BE2C (cell line): Measurements from ENCODE around the gene PSTPIP1. TPM values are rescaled to one million over a fixed set of nuclear protein-coding genes. Genes with fewer than 3 reads are reported as not detected.

Experiments
- DNase-seq: peaks from one replicate; pipeline ENCODE4 v3.0.0-alpha.2; 2020
- H3K27me3 ChIP-seq: fragments of 250-450 bp; sonication (Bioruptor Pico); 2 replicates; pipeline ENCODE4 v1.5.1; 2020; ENCODE audit warnings: mild to moderate bottlenecking
- H3K36me3 ChIP-seq: fragments of 250-450 bp; sonication (Bioruptor Pico); 2 replicates; pipeline ENCODE4 v1.5.1; 2020; ENCODE audit warnings: mild to moderate bottlenecking
- H3K4me1 ChIP-seq: fragments of 250-450 bp; sonication (Bioruptor Pico); 2 replicates; pipeline ENCODE4 v1.5.1; 2020
- H3K4me3 ChIP-seq: 2 replicates; pipeline ENCODE4 v1.5.1; 2011; ENCODE audit warnings: low read depth, low read length
- H3K9me3 ChIP-seq: fragments of 250-450 bp; sonication (Bioruptor Pico); 2 replicates; pipeline ENCODE4 v1.5.1; 2020
- polyA plus RNA-seq: library from polyadenylated mRNA; unstranded; fragments of >200 nt; gene quantifications from one replicate; pipeline ENCODE4 v1.2.1, GENCODE V29; 2012; ENCODE audit warnings: low read depth, missing spikeins; ENCODE audit not compliant: insufficient read length, insufficient read depth
- TF ChIP-seq, protein P1 (sequence below): IDR thresholded peaks from 2 replicates; pipeline ENCODE4 v1.5.1; 2012; ENCODE audit warnings: mild to moderate bottlenecking, low read depth, low read length

Gene PSTPIP1
- 7.2 TPM for polyA plus RNA-seq

DNA sequence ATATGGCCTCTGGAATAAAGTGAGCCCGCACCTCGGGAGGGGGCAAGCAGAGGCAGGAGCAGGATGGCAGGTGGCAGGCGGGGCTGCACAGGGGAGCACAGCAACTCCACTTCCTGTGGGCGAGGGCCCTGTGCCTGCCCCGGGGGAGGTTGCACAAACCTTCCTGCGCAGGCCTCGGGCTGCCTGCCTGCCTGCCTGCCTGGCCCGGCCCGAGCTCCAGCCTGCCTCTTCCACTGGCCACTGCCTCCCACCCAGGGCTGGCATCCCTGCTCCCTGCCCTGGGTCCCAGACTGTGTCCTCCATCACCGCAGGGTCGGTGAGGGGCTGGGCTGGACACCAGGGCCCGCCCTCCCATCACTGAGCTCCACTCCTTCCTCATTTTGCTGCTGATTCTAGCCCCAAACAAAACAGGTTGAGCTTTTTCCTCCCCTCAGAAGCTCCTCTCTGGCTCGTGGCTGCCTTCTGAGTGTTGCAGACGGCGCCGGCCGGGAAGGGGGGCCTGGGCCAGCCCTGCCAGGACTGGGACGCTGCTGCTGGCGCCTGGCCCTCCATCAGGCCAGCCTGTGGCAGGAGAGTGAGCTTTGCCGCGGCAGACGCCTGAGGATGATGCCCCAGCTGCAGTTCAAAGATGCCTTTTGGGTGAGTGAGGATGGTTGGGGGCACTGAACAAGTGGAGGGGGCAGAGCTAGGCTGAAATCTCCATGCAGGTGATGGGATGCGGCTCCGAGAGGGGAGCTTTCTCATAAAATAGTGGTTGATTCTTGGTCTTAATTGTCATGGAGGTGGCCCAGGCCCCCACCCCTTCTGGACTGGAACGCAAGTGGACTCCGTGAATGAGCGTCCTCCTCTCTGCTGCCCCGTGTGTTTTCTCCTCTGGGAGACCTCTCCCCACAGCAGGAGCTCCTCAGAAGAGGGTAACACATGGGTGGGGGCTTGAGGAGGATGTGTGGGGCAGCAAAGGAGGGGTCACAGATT lies at the start of gene PSTPIP1:
TSS of gene PSTPIP1 (plus strand) at position 156 of the 975 bp plus-strand sequence. CDS start at position 604, 448 bp downstream.
- H3K4me3 ChIP-seq: no peak within 1 kb of the TSS; the same call in 1 of the 2 replicates
- peak; percentile 67 for DNase-seq
- no peaks in the 10 kb centered on the region for H3K9me3 ChIP-seq
- TF ChIP-seq, protein P1, sequence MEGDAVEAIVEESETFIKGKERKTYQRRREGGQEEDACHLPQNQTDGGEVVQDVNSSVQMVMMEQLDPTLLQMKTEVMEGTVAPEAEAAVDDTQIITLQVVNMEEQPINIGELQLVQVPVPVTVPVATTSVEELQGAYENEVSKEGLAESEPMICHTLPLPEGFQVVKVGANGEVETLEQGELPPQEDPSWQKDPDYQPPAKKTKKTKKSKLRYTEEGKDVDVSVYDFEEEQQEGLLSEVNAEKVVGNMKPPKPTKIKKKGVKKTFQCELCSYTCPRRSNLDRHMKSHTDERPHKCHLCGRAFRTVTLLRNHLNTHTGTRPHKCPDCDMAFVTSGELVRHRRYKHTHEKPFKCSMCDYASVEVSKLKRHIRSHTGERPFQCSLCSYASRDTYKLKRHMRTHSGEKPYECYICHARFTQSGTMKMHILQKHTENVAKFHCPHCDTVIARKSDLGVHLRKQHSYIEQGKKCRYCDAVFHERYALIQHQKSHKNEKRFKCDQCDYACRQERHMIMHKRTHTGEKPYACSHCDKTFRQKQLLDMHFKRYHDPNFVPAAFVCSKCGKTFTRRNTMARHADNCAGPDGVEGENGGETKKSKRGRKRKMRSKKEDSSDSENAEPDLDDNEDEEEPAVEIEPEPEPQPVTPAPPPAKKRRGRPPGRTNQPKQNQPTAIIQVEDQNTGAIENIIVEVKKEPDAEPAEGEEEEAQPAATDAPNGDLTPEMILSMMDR: no peak
- H3K4me1 ChIP-seq: peaks cover 37% of the 10 kb centered on the region
- no peaks in the 10 kb centered on the region for H3K36me3 ChIP-seq
- H3K27me3 ChIP-seq: no peaks in the 10 kb centered on the region

DNA sequence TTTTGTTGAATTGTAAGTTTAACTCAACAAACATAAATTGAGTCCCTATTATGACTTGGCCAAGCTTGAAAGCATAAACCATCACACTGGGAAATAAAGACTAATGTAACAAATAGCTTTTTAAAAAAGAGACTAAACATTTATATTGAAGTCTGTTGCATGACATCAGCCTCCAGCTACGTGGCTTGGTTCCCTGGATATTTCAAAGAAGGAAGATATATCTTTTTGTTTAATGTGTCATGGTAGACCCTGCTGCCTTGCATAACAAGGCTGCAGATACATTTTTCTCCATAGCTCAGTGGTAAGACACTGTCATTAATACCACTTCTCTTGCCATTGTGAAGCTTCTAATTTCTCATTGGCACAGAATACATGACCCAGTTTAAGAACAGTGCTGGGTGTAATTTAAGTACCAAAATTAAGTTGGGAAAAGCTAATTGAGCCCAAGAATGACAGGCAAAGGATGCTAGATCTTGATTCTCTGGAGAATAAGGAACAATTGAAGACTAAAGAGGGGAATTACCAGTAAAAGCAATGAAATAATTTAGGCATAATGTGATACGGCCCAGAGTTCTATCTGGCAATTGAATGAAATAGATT lies 49.3 kb upstream of the PSTPIP1 start:
- H3K4me1 ChIP-seq: no peaks in the 10 kb centered on the region
- DNase-seq: no peak
- H3K9me3 ChIP-seq: 0 out of 2 replicates have a peak, but pooled peaks cover 2% of the 10 kb centered on the region
- H3K4me3 ChIP-seq: no peak overlapping the region
- TF ChIP-seq, protein P1: no peak
- no peaks in the 10 kb centered on the region for H3K27me3 ChIP-seq
- H3K36me3 ChIP-seq: peaks cover 39% of the 10 kb centered on the region

DNA sequence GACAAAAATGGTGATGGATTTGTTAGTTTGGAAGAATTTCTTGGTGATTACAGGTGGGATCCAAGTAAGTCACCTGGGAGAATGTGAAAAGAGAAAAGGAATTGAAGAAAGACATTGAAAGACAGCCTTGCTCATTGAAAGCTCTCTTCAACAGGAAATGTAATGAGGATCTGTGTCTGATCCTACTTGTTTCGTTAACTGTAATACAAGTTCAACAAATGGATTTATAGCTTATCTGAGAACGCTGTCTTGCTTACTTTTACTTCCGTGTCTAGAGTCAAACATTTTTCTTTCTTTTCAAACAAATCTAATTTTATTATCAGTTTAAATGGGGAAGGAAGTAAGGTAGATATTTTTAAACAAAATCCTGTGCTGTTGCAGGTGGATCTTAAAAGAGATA lies 47.5 kb upstream of the PSTPIP1 start:
- no peaks in the 10 kb centered on the region for H3K27me3 ChIP-seq
- no peak for DNase-seq
- no peak overlapping the region for H3K4me3 ChIP-seq
- H3K36me3 ChIP-seq: peaks cover 41% of the 10 kb centered on the region
- TF ChIP-seq, protein P1: no peak
- 0 out of 2 replicates have a peak, but pooled peaks cover 2% of the 10 kb centered on the region for H3K9me3 ChIP-seq
- no peaks in the 10 kb centered on the region for H3K4me1 ChIP-seq

DNA sequence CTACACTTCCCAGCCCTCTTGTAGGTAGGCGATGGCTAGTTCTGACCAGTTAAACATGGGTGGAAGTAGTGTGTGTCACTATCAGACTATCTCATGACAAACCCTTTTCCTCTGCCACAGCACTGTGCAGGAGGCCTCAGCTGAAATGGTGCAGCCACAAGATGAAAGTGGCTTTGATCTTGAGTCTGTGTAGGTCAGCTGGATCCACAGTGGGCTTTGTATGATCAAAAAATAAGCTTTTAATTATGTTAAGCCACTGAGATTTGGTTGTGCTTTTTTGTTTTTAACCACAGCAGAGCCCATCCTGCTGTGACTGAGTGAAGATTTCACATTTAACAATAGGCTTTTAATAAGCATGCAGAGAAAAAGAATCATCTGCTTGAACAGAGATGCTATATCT lies 43.7 kb upstream of the PSTPIP1 start:
- Histone ChIP-seq H3K4me3 (no peak overlapping the region), H3K4me1 (no peaks in the 10 kb centered on the region), H3K36me3 (peaks cover 19% of the 10 kb centered on the region), H3K9me3 (no peaks in the 10 kb centered on the region), H3K27me3 (no peaks in the 10 kb centered on the region)
- TF ChIP-seq, protein P1: no peak
- DNase-seq: no peak

DNA sequence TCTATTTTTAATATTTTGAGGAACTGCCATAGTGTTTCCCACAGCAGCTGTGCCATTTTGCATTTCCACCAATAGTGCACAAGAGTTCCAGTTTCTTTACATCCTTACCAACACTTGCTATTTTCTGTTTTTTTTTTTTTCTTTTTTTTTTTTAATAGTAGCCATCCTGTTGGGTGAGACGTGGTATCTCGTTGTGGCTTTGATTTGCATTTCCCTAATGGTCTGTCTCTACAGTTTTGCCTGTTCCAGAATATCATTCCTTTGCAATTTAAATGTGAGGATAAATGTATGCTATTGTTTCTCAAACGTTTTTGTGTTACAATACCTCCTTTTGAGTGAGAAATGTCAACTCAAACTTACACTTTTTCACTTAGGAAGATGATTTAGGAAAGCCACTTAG lies 41.0 kb upstream of the PSTPIP1 start:
- H3K4me3 ChIP-seq: no peak overlapping the region
- no peak for DNase-seq

More for the DNA sequence above, 41.0 kb upstream of the PSTPIP1 start:
- Histone ChIP-seq H3K4me1 (no peaks in the 10 kb centered on the region), H3K9me3 (no peaks in the 10 kb centered on the region), H3K27me3 (no peaks in the 10 kb centered on the region), H3K36me3 (peaks cover 4% of the 10 kb centered on the region)
- TF ChIP-seq, protein P1: no peak
